Smooth muscle cell (in vitro differentiated cells): Measurements from ENCODE around the gene SCRN2. TPM values are rescaled to one million over a fixed set of nuclear protein-coding genes. Genes with fewer than 3 reads are reported as not detected.

ENCODE experiments used
- DNase-seq: peaks from one replicate; lab custom pipeline; 2025; ENCODE audit not compliant: unreplicated experiment; lab: John Stamatoyannopoulos, UW
- H2AFZ ChIP-seq: fragments of 200-600 bp; sonication (generic); 2 replicates; pipeline ENCODE4 v1.6.0; 2016; ENCODE audit warnings: antibody characterized with exemption, low read depth, mild to moderate bottlenecking
- H3F3A ChIP-seq: fragments of 200-600 bp; sonication (generic); 2 replicates; pipeline ENCODE4 v1.6.0; 2017; ENCODE audit warnings: antibody characterized with exemption, low read depth
- H3K27ac ChIP-seq: fragments of 200-600 bp; sonication (generic); 2 replicates; pipeline ENCODE4 v1.5.1; 2016; ENCODE audit warnings: low read depth, mild to moderate bottlenecking
- H3K27me3 ChIP-seq: fragments of 200-600 bp; sonication (generic); 2 replicates; pipeline ENCODE4 v1.6.1; 2016; ENCODE audit warnings: low read depth, mild to moderate bottlenecking
- H3K36me3 ChIP-seq: fragments of 200-600 bp; sonication (generic); 2 replicates; pipeline ENCODE4 v1.5.1; 2016; ENCODE audit warnings: low read depth
- H3K4me1 ChIP-seq: fragments of 200-600 bp; sonication (generic); 2 replicates; pipeline ENCODE4 v1.5.1; 2016; ENCODE audit warnings: low read depth
- H3K4me2 ChIP-seq: fragments of 200-600 bp; sonication (generic); 2 replicates; pipeline ENCODE4 v1.6.0; 2016; ENCODE audit warnings: mild to moderate bottlenecking
- H3K4me3 ChIP-seq: fragments of 200-600 bp; sonication (generic); 2 replicates; pipeline ENCODE4 v1.5.1; 2016; ENCODE audit warnings: mild to moderate bottlenecking
- H3K79me2 ChIP-seq: fragments of 200-600 bp; sonication (generic); 2 replicates; pipeline ENCODE4 v1.6.0; 2016; ENCODE audit warnings: low read depth, mild to moderate bottlenecking
- H3K9ac ChIP-seq: fragments of 200-600 bp; sonication (generic); 2 replicates; pipeline ENCODE4 v1.6.0; 2016; ENCODE audit warnings: low read depth
- H3K9me3 ChIP-seq: fragments of 200-600 bp; sonication (generic); replicated peaks from 2 replicates; pipeline ENCODE4 v1.5.1; 2016; ENCODE audit warnings: low read depth
- H4K20me1 ChIP-seq: fragments of 200-600 bp; sonication (generic); 2 replicates; pipeline ENCODE4 v1.6.0; 2016; ENCODE audit warnings: low read depth
- WGBS: methylation state at CpG from one replicate; pipeline ENCODE4 v1.1.7; 2016; ENCODE audit warnings: low lambda C conversion rate; 5-methylcytosine and 5-hydroxymethylcytosine counted together
- polyA plus RNA-seq: library from polyadenylated mRNA; unstranded; fragments of >200 nt; fragmentation: Nextera tagmentation; extraction: Ambion mirVana; gene quantifications from 2 replicates; pipeline ENCODE4 v1.2.1, GENCODE V29; 2016
- total RNA-seq: library from RNA; depleted of rRNA; stranded (reverse); fragments of >200 nt; gene quantifications from 2 replicates; pipeline ENCODE4 v1.2.3, GENCODE V29; 2014
- TF ChIP-seq, protein P1 (sequence below): fragments of 200-600 bp; sonication (generic); IDR thresholded peaks from 2 replicates; pipeline ENCODE4 v1.5.1; 2017; ENCODE audit warnings: borderline replicate concordance, mild to moderate bottlenecking, antibody characterized with exemption; ENCODE audit not compliant: insufficient read depth, poor library complexity, severe bottlenecking

SCRN2 gene
- total and polyA plus RNA-seq, 2 experiments from 2014 or later: 16.0 to 49.4 TPM

- Histone ChIP-seq H3K9me3 (no peaks in the 10 kb centered on the region), H4K20me1 (peaks cover 37% of the 10 kb centered on the region), H3F3A (peaks cover 5% of the 10 kb centered on the region), H2AFZ (no peak overlapping the region), H3K79me2 (peaks cover 39% of the 10 kb centered on the region), H3K27me3 (no peaks in the 10 kb centered on the region), H3K4me1 (peaks cover 33% of the 10 kb centered on the region), H3K9ac (no peak overlapping the region), H3K4me3 (no peak overlapping the region), H3K36me3 (no peaks in the 10 kb centered on the region), H3K27ac (no peak overlapping the region), H3K4me2 (peak overlapping the region; percentile 93)
- TF ChIP-seq, protein P1, sequence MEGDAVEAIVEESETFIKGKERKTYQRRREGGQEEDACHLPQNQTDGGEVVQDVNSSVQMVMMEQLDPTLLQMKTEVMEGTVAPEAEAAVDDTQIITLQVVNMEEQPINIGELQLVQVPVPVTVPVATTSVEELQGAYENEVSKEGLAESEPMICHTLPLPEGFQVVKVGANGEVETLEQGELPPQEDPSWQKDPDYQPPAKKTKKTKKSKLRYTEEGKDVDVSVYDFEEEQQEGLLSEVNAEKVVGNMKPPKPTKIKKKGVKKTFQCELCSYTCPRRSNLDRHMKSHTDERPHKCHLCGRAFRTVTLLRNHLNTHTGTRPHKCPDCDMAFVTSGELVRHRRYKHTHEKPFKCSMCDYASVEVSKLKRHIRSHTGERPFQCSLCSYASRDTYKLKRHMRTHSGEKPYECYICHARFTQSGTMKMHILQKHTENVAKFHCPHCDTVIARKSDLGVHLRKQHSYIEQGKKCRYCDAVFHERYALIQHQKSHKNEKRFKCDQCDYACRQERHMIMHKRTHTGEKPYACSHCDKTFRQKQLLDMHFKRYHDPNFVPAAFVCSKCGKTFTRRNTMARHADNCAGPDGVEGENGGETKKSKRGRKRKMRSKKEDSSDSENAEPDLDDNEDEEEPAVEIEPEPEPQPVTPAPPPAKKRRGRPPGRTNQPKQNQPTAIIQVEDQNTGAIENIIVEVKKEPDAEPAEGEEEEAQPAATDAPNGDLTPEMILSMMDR: no peak
- 20% methylated on average over 10 of the region's 11 CpGs for WGBS
- DNase-seq: no peak
Measured at GRCh38 chr17:47851764-47852112, 10.7 kb upstream of the SCRN2 start.

GRCh38 chr17:47850692-47851573 lies 9.9 kb upstream of the SCRN2 start, which contains the start of gene SP6:
Gene SP6 (minus strand): TSS chr17:47851163. CDS start chr17:47848429, 2,734 bp downstream.
- H3K9me3 ChIP-seq: no peaks in the 10 kb centered on the region
- no peaks in the 10 kb centered on the region for H3K27me3 ChIP-seq
- H3K36me3 ChIP-seq: no peaks in the 10 kb centered on the region
- H3F3A ChIP-seq: peaks cover 5% of the 10 kb centered on the region
- TF ChIP-seq, protein P1: no peak
- H3K27ac ChIP-seq: peak within 1 kb of the TSS; percentile 67
- H3K4me3 ChIP-seq: peak within 1 kb of the TSS; percentile 80
- H3K4me2 ChIP-seq: peak within 1 kb of the TSS; percentile 93
- peak within 1 kb of the TSS; percentile 89 for H3K9ac ChIP-seq
- DNase-seq: peak; percentile 28
- H4K20me1 ChIP-seq: peaks cover 42% of the 10 kb centered on the region
- 1% methylated on average over 57 of the region's 71 CpGs for WGBS
- peaks cover 47% of the 10 kb centered on the region for H3K79me2 ChIP-seq
- peaks cover 41% of the 10 kb centered on the region for H3K4me1 ChIP-seq
- H2AFZ ChIP-seq: peak within 1 kb of the TSS; percentile 63

GRCh38 chr17:47850373-47850691 lies 9.3 kb upstream of the SCRN2 start:
- Histone ChIP-seq H3K36me3 (no peaks in the 10 kb centered on the region), H3K4me2 (peak overlapping the region; percentile 93), H3K9me3 (no peaks in the 10 kb centered on the region), H3K27me3 (no peaks in the 10 kb centered on the region), H3F3A (peaks cover 5% of the 10 kb centered on the region), H3K79me2 (peaks cover 47% of the 10 kb centered on the region), H4K20me1 (peaks cover 44% of the 10 kb centered on the region), H3K4me3 (peak overlapping the region; percentile 80), H3K4me1 (peaks cover 44% of the 10 kb centered on the region), H2AFZ (peak overlapping the region; percentile 63), H3K9ac (peak overlapping the region; percentile 89), H3K27ac (peak overlapping the region; percentile 67)
- TF ChIP-seq, protein P1: no peak
- WGBS: 18% methylated on average over 9 of the region's 9 CpGs
- no peak for DNase-seq

DNA sequence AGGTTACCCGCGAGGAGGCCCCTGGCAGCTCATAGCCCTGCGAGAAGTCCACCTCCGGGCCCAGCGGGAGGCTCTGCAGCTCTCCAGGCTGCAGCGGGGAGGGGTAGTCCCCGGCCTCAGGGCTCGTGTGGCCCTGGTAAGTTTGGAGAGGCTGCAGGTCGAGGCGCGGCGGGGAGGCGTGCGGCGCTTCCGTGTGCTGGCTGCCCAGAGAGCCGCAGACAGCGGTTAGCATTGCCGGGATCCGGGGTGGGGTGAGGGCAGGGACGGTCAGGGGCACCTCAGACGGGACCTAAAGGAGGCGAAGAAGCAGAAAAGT lies 7.1 kb upstream of the SCRN2 start:
- DNase-seq: no peak
- peaks cover 44% of the 10 kb centered on the region for H4K20me1 ChIP-seq
- H3K9me3 ChIP-seq: no peaks in the 10 kb centered on the region
- no peaks in the 10 kb centered on the region for H3K27me3 ChIP-seq
- H3F3A ChIP-seq: peaks cover 8% of the 10 kb centered on the region
- H3K36me3 ChIP-seq: no peaks in the 10 kb centered on the region
- peaks cover 44% of the 10 kb centered on the region for H3K4me1 ChIP-seq
- H3K79me2 ChIP-seq: peaks cover 47% of the 10 kb centered on the region
- no peak overlapping the region for H3K9ac ChIP-seq
- peak overlapping the region; percentile 34 for H3K4me3 ChIP-seq
- peak overlapping the region; percentile 93 for H3K4me2 ChIP-seq
- no peak overlapping the region for H2AFZ ChIP-seq
- TF ChIP-seq, protein P1: no peak
- H3K27ac ChIP-seq: no peak overlapping the region
- WGBS: 42% methylated on average over 21 of the region's 23 CpGs
